ENCODE measurements around the gene CDK8.
"Not testable (repeated sequence)": the region's sequence is repeated elsewhere in the genome, so short reads cannot be mapped to it uniquely, and the experiment has no call there.

CDK8 gene

GRCh38 chr13:26253787-26254582 is at the start of gene CDK8:
Gene CDK8 (plus strand): TSS chr13:26254129. CDS start chr13:26254642, 513 bp downstream.
- DNase-seq (ENCODE audit: low read depth in 2 of 2) = peak; percentile 78 to 80

DNA sequence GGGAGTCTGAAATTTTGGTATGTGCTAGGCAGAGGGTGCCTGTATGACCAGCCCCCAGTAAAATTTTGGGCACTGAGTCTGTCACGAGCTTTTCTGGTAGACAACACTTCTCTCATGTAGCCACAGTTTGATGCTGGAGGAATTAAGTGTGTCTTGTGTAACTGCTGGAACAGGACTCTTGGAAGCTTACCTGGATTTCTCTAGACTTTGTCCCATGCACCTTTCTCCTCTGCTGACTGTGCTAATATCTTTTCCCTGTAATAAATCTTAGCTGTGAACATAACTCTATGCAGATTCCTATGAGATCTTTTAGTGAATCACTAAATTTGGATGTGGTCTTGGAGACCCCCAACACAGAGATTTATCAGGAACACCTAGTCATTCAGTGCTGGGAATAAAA is 45.6 kb upstream of the CDK8 start:
- no peak for DNase-seq (ENCODE audit: low read depth in 2 of 2)

- no peak for DNase-seq (ENCODE audit: low read depth in 2 of 2)
Observed at GRCh38 chr13:26213345-26213744, 40.6 kb upstream of the CDK8 start.

DNA sequence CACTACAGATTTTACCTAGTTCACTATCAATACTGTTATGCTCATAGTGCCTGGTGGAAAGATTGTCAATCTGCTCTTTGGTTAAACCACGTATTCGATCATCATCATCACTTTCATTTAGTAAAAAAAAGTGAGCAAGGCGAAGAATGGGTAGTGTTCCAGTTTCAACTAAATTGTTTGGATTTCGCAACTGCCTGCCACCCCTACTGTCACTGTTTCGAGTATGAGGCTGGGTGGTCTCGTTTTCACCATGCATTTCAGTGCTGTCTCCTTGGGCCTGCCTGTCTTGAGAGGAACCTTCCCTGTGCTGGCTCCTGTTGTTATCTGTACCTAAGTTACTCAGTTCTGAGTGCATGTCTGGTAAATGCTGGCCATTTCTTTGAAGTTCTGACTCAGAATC is 39.9 kb upstream of the CDK8 start:
- DNase-seq (ENCODE audit: low read depth in 2 of 2) = no peak

GRCh38 chr13:26216042-26216441 is 37.9 kb upstream of the CDK8 start:
- no peak for DNase-seq (ENCODE audit: low read depth in 2 of 2)

GRCh38 chr13:26219726-26220125 is 34.2 kb upstream of the CDK8 start:
- DNase-seq (ENCODE audit: low read depth in 2 of 2) = no peak

- no peak for DNase-seq (ENCODE audit: low read depth in 2 of 2)
Observed at GRCh38 chr13:26220575-26220974, 33.4 kb upstream of the CDK8 start.

DNA sequence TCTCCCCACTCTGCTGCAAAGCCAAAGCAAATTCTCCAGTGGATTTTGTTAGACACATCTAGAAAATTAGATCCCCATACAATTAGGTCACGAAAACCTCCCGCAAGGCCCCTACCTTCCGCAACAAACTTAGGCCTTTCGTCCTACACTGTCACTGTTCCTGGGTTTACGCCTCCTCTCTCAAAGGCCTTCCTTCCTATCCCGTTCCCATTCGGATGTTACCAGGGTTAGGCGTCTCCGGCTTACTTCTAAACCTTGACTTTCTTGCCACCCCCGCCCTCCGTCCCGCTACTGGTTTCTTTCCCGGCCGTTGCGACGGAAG is 32.6 kb upstream of the CDK8 start:
- DNase-seq (ENCODE audit: low read depth in 2 of 2) = no peak

- peak; percentile 73 to 77 for DNase-seq (ENCODE audit: low read depth in 2 of 2)
Observed at GRCh38 chr13:26221721-26222519, 32.0 kb upstream of the CDK8 start, which contains the start of gene RNF6. Gene RNF6 (minus strand): TSS chr13:26222314. CDS start chr13:26219649, 2,665 bp downstream.

DNA sequence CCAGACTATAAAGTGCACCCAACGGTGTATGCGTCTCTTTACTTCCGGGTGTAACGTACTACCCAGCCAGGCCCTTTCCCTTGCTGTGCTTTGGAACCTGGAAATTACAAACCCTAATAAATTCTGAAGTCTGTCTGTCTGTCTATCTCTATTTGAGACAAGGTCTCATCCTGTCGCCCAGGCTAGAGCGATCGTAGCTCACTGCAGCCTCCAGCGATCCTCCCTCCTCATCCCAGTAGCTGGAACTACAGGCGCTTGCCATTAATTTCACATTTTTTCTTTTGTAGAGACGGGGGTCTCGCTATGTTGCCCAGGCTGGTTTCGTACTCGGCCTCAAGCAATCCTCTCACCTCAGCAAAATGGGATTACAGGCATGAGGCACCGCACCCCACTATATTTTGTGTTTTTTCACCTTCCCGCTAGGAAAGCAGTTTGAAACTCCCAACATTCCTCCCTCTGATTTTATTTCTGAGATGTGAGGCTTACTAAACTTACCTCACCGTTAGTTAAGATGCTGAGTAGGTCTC is 31.3 kb upstream of the CDK8 start:
- no peak for DNase-seq (ENCODE audit: low read depth in 2 of 2)

DNA sequence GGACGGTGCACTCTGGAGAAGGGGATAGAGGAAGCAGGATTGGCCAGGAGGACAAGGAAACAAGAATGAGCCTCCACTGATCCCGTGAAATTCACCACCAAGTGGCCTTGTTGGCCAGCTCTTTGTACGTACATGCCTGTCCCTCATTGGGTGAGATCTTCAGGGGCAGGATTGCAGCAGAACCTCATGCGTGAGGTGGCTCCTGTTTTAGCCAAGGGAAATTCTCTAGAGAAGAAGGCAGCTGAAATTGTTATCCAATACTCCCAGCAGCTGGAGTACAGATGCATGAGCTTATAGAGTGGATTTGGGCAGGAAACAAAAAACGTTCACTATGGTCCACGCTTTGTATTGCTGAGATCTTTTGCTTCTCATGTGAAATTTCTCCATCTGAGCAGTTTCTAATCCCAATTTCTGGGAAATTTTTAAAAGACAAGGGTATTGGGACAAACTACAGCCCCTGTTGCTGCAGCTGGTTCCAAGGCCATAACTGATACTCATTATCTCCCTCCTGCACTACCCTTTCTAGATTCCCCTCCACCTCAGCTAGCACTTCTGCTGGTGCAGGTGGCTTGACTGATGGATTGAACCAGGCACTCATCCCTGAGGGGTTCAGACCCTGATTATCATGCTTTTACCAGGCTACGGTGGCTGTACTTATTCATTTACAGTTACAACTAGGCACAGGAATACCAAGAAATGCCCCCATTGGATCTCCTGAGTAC is 27.9 kb upstream of the CDK8 start:
- DNase-seq (ENCODE audit: low read depth in 2 of 2) = no peak

DNA sequence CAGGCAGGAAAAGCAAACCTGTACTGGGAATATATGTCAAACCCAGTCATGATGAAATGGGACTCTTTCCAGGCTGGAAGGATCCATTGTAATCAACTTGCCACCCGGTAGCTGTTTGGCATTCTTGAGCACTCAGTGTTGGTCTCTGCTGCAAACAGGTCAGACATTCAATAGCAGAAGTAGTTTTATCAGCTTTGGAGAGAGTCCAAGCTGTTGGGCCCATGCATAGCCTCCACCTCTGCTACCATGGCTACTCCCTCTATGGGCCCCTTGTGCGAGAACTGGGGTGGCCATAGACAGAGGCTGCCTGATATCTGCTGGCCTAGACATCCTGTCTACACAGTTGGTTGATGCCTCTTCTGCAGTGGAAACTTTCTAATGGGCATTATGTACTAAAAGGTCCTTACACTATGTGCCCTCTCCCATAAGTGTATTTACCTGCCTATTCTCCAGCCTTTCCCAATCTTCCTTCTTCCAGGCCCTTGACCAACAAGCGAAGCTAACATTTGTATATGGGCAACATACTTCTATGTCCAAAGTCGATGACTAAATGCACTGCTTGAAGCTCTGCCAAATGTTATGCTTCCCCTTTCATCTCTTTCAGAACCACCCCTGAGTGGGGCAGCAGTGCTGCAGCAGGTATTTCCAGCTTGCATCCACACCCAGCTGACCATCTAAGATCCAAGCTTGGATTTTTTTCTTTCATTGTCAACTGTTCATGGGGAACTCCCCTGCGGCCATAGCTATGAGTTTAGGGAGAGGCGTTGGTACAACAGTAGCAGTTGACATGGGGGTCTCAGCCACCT is 26.6 kb upstream of the CDK8 start:
- DNase-seq (ENCODE audit: low read depth in 2 of 2) = no peak

- no peak for DNase-seq (ENCODE audit: low read depth in 2 of 2)
Observed at GRCh38 chr13:26228096-26228495, 25.8 kb upstream of the CDK8 start.

DNA sequence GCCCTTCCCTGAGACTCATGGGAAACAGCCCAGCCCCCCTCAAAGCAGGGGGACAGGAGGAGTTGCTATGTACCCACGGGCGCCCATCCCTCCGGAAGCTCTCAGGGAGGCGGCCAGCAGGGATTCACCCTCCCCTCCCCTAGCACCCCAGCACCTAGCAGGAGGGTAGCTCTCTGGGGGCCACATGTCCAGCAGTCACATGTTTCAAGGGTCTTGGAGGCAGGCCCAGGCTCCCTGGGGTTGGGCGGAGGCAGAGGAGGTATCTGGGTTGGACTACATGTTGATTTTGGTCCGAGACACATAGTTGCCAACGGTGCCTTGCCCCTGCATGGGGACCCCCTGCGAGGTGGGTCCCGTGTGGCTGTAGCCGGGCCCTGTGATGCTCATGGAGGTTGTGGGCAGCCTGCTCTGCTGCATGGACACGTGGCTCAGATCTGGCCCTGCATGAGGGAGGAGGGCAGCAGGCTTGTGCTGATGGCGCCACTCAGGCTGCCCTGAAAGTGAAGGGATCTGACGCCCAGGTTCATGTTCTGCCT is 24.8 kb upstream of the CDK8 start:
- DNase-seq (ENCODE audit: low read depth in 2 of 2) = no peak

GRCh38 chr13:26230703-26231102 is 23.2 kb upstream of the CDK8 start:
- no peak for DNase-seq (ENCODE audit: low read depth in 2 of 2)

DNA sequence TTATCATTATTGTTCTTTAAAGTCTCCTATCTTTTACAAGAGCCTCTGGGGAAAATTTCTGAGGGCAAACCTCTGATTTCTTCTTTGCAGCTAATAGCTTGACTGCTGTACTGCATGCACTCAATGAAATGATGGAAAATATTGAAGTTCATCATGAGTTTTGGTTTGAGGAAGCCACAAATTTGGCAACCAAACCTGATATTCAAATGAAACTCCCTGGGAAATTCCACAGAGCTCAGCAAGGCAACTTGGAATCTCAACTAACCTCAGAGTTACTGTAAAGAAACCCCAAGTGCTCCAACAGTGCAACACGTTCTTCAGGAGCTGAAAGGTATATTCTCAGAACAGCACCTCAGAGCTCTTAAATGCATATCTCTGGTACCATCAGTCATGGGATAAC is 17.6 kb upstream of the CDK8 start:
- no peak for DNase-seq (ENCODE audit: low read depth in 2 of 2)

- DNase-seq (ENCODE audit: low read depth in 2 of 2) = no peak
Observed at GRCh38 chr13:26246154-26246553, 7.8 kb upstream of the CDK8 start.

DNA sequence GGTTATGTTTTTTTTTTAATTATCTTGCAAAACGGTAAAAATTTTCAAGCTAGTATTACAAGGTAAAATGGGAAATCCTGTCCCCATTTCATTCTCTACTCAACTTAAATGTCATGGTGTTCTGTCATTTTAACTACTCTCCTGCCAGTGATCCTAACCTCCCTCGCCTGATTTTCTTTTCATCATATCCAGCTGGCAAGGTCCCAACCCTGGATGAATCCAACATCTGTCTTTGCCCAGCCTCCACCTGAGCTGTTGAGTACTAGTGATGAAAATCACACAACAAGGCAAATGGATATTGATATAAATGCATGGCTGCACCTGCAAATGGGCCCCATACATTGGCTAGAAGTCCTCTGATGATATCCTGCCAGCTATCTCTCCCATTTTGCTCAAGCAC is 6.9 kb upstream of the CDK8 start:
- no peak for DNase-seq (ENCODE audit: low read depth in 2 of 2)

- DNase-seq (ENCODE audit: low read depth in 2 of 2) = no peak
Observed at GRCh38 chr13:26247608-26248007, 6.3 kb upstream of the CDK8 start.

- no peak for DNase-seq (ENCODE audit: low read depth in 2 of 2)
Observed at GRCh38 chr13:26249551-26249950, 4.4 kb upstream of the CDK8 start.

GRCh38 chr13:26252006-26252405 is 1.9 kb upstream of the CDK8 start:
- not testable (repeated sequence) for DNase-seq (ENCODE audit: low read depth in 2 of 2)
